ENCODE data around the gene CAMSAP1.

CAMSAP1 gene

GRCh38 chr9:135890190-135891026, 16.9 kb downstream of the CAMSAP1 start:
- TF ChIP-seq CTCF (conservative IDR thresholded peaks at IDR 0.05; ENCODE audit: low read depth, low read length) = no peak
- no peak for DNase-seq (ENCODE audit: low read depth)
- H3K4me3 ChIP-seq (ENCODE audit: low read depth, low read length) = no peak overlapping the region

- no peak for TF ChIP-seq CTCF (conservative IDR thresholded peaks at IDR 0.05; ENCODE audit: low read depth, low read length)
- H3K4me3 ChIP-seq (ENCODE audit: low read depth, low read length) = no peak overlapping the region
- no peak for DNase-seq (ENCODE audit: low read depth)
These were observed 17.7 kb downstream of the CAMSAP1 start for GRCh38 chr9:135889564-135890189.

- no peak for TF ChIP-seq CTCF (conservative IDR thresholded peaks at IDR 0.05; ENCODE audit: low read depth, low read length)
- DNase-seq (ENCODE audit: low read depth) = no peak
- H3K4me3 ChIP-seq (ENCODE audit: low read depth, low read length) = no peak overlapping the region
These were observed 18.5 kb downstream of the CAMSAP1 start for GRCh38 chr9:135888766-135889394.

GRCh38 chr9:135888126-135888765, 19.1 kb downstream of the CAMSAP1 start:
- DNase-seq (ENCODE audit: low read depth) = no peak
- TF ChIP-seq CTCF (conservative IDR thresholded peaks at IDR 0.05; ENCODE audit: low read depth, low read length) = no peak
- H3K4me3 ChIP-seq (ENCODE audit: low read depth, low read length) = no peak overlapping the region

- H3K4me3 ChIP-seq (ENCODE audit: low read depth, low read length) = no peak overlapping the region
- no peak for TF ChIP-seq CTCF (conservative IDR thresholded peaks at IDR 0.05; ENCODE audit: low read depth, low read length)
- no peak for DNase-seq (ENCODE audit: low read depth)
These were observed 19.7 kb downstream of the CAMSAP1 start for GRCh38 chr9:135887585-135888050.

- no peak for DNase-seq (ENCODE audit: low read depth)
- TF ChIP-seq CTCF (conservative IDR thresholded peaks at IDR 0.05; ENCODE audit: low read depth, low read length) = no peak
- no peak overlapping the region for H3K4me3 ChIP-seq (ENCODE audit: low read depth, low read length)
These were observed 20.3 kb downstream of the CAMSAP1 start for GRCh38 chr9:135887021-135887507.
